Measurements from ENCODE around the gene REEP1. TPM values are rescaled to one million over a fixed set of nuclear protein-coding genes. Genes with fewer than 3 reads are reported as not detected.

REEP1 gene
- total and polyA plus RNA-seq, 2 of the 13 experiments (the other 11 are each of a cell fraction or from before 2014, with no cell fraction given) = 0.27 TPM; not detected in 1

DNA sequence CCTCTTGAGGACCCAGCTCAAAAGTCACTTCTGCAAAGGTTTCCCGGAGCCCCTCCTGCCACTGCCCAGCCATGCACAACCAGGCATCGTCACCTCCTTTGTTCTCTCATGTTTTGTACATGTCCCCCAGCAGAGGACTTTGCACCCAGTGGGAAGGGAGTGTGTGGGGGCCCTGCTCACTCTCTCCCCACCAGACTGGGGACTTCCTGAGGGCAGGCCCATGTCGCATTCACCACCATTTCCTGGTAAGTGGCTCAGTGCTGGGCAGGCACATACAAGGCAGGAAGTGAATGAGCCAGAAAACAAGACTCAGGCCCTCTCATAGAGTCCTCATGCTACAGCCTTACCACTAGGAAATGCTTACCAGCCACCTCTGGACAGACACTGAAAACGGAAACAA, 119.3 kb downstream of the REEP1 start (continued):
- TF ChIP-seq, protein P1, sequence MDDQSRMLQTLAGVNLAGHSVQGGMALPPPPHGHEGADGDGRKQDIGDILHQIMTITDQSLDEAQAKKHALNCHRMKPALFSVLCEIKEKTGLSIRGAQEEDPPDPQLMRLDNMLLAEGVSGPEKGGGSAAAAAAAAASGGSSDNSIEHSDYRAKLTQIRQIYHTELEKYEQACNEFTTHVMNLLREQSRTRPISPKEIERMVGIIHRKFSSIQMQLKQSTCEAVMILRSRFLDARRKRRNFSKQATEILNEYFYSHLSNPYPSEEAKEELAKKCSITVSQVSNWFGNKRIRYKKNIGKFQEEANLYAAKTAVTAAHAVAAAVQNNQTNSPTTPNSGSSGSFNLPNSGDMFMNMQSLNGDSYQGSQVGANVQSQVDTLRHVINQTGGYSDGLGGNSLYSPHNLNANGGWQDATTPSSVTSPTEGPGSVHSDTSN (CRISPR knock-in tag; IDR thresholded peaks at IDR 0.05; ENCODE audit: borderline replicate concordance) = no peak
- TF ChIP-seq ZMYM3 (CRISPR knock-in tag; IDR thresholded peaks at IDR 0.05) (peak; percentile 23; the same call in 1 of the 2 replicates), SOX6 (IDR thresholded peaks at IDR 0.05) (no peak), SOX6 (CRISPR knock-in tag; IDR thresholded peaks at IDR 0.05) (peak; percentile 57), MIXL1 (CRISPR knock-in tag; IDR thresholded peaks at IDR 0.05) (no peak), SOX13 (IDR thresholded peaks at IDR 0.05) (no peak), SOX13 (CRISPR knock-in tag; conservative IDR thresholded peaks at IDR 0.05 in 1 of 2, IDR thresholded peaks at IDR 0.05 in 1 of 2) (peak in 1 of 2 experiments; percentile 44; a peak in 1 of 4 replicates), HNF4A (CRISPR knock-in tag; IDR thresholded peaks at IDR 0.05) (peak; percentile 79), MXI1 (IDR thresholded peaks at IDR 0.05; ENCODE audit: borderline replicate concordance, low read depth, low read length) (no peak), ZNF317 (CRISPR knock-in tag; IDR thresholded peaks at IDR 0.05) (no peak), EED (CRISPR knock-in tag; IDR thresholded peaks at IDR 0.05) (no peak), TBL1XR1 (IDR thresholded peaks at IDR 0.05; ENCODE audit: borderline replicate concordance, low read length, partially characterized antibody) (no peak)
- TF ChIP-seq, protein P2, sequence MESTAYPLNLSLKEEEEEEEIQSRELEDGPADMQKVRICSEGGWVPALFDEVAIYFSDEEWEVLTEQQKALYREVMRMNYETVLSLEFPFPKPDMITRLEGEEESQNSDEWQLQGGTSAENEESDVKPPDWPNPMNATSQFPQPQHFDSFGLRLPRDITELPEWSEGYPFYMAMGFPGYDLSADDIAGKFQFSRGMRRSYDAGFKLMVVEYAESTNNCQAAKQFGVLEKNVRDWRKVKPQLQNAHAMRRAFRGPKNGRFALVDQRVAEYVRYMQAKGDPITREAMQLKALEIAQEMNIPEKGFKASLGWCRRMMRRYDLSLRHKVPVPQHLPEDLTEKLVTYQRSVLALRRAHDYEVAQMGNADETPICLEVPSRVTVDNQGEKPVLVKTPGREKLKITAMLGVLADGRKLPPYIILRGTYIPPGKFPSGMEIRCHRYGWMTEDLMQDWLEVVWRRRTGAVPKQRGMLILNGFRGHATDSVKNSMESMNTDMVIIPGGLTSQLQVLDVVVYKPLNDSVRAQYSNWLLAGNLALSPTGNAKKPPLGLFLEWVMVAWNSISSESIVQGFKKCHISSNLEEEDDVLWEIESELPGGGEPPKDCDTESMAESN (CRISPR knock-in tag; conservative IDR thresholded peaks at IDR 0.05) = peak; percentile 100
- TF ChIP-seq, protein P3, sequence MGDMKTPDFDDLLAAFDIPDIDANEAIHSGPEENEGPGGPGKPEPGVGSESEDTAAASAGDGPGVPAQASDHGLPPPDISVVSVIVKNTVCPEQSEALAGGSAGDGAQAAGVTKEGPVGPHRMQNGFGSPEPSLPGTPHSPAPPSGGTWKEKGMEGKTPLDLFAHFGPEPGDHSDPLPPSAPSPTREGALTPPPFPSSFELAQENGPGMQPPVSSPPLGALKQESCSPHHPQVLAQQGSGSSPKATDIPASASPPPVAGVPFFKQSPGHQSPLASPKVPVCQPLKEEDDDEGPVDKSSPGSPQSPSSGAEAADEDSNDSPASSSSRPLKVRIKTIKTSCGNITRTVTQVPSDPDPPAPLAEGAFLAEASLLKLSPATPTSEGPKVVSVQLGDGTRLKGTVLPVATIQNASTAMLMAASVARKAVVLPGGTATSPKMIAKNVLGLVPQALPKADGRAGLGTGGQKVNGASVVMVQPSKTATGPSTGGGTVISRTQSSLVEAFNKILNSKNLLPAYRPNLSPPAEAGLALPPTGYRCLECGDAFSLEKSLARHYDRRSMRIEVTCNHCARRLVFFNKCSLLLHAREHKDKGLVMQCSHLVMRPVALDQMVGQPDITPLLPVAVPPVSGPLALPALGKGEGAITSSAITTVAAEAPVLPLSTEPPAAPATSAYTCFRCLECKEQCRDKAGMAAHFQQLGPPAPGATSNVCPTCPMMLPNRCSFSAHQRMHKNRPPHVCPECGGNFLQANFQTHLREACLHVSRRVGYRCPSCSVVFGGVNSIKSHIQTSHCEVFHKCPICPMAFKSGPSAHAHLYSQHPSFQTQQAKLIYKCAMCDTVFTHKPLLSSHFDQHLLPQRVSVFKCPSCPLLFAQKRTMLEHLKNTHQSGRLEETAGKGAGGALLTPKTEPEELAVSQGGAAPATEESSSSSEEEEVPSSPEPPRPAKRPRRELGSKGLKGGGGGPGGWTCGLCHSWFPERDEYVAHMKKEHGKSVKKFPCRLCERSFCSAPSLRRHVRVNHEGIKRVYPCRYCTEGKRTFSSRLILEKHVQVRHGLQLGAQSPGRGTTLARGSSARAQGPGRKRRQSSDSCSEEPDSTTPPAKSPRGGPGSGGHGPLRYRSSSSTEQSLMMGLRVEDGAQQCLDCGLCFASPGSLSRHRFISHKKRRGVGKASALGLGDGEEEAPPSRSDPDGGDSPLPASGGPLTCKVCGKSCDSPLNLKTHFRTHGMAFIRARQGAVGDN (CRISPR knock-in tag; IDR thresholded peaks at IDR 0.05) = peak; percentile 28; the same call in 1 of the 2 replicates
- TF ChIP-seq, protein P4, sequence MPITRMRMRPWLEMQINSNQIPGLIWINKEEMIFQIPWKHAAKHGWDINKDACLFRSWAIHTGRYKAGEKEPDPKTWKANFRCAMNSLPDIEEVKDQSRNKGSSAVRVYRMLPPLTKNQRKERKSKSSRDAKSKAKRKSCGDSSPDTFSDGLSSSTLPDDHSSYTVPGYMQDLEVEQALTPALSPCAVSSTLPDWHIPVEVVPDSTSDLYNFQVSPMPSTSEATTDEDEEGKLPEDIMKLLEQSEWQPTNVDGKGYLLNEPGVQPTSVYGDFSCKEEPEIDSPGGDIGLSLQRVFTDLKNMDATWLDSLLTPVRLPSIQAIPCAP (CRISPR knock-in tag; IDR thresholded peaks at IDR 0.05; ENCODE audit: low read depth) = no peak
